GM18870 (cell line): ENCODE results near the gene MPPED1.

ENCODE experiments used
- ATAC-seq: cut with Tn5 transposase; IDR thresholded peaks from one replicate; pipeline ENCODE4 v1.9.1; 2021; ENCODE audit warnings: moderate library complexity; ENCODE audit not compliant: unreplicated experiment

MPPED1 gene

DNA sequence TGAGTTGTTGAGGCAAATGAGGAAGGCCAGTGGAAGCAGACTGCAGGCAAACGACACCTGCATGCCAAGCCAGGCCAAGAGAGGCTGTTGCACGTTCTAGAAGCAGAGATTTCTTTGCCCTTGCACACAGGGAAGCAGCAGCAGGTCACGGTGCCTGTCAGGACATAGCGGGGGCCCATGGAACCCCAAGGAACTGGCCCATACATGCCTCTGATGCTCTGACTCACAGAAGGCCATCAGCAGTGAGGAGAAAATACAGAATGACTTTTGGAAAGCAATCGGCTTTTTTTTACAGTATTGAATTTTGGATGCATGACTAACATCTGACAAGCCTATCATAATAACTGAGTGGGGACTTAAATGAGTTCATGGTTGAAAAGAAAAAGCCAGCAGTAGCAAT is 123.9 kb downstream of the MPPED1 start:
- ATAC-seq = no peak

DNA sequence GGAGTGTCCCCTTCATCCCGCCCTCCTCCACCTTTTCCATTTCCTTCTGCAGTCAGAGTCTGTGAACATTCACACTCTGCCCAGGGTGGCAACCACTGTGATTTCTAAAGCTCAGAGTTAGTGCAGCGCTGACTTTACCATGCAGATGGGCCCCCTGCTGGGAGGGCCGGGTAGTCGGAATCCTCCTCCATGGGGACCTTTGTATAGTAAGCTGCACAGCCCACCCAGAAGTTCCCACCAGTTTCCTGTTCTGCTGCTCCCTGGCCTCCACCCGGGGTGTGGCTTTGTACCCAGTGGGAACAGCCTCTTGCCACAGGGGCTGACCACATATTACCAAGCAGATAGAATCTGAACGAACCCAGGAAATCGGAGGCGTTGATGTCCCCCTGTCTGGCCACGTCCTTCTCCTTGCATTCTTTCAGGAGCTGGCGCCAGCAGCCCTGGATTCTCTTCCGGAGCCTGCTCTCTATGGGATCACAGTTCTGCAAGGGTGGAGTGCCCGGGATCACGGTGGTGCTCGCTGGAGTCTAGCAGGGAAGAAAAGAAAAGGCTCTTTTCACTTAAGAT is 125.3 kb downstream of the MPPED1 start:
- ATAC-seq = no peak

DNA sequence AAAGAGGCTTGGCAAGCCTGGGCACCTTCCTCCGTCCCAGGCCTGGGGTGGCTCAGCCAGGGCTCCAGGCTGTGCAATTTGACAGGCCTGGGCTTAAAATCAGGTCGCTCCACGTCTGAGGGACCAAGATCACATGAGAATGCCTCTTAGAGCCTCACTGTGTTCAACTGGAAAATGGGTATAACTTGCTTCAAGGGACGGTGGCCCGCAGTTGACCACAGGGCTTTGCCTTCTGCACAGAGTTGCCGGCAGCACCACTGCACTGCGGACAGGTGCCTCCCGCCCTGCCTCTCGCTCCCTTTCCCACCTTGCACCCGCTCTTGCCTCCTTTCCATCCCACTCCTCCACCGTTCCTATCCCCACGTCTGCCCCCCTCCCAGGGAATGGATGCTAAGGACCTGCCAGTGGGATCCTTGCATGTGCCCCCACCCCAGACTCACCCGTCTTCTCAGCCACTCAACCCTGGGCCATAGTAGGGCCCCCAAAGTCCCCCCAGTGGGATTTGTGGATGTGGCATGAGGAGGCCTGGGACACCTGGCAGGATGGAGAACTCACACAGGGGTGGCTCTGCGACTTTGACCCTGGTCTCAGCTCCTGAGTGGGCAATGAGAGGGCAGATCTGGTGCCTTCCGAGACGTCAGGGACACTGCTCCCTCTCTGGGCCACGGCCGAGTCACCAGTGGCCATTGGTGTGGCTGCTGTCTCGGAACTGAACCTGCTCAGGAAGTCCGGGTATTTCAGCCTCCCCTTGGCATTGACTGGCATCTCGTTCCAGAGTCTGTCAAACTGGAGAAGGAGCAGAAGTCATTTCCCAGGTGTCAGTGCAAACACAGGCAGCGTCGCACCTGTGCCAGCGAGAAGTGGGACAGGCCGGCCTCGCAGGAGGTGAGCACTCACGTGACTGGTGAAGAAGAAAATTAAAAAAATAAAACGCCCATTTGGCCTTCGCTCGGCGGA is 128.0 kb downstream of the MPPED1 start:
- ATAC-seq = no peak

DNA sequence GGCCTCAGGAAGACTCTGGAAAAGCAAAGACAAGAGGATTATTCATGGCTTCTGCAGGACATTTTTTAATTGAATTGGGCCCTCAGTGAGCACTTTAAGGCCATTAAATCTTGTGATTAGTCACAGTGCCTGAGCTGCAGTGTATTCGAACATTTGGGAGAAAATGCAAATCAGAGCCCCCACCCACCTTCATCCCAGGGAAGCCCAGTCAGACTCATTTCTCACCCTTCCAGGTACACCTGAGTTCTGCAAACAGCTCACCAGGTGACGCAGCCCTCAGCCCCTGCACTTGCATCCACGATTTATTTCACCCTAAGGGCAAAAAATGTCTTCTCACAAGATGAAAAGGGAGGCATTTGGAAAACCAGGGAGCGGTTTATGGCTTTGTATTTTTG is 128.7 kb downstream of the MPPED1 start:
- ATAC-seq = no peak

DNA sequence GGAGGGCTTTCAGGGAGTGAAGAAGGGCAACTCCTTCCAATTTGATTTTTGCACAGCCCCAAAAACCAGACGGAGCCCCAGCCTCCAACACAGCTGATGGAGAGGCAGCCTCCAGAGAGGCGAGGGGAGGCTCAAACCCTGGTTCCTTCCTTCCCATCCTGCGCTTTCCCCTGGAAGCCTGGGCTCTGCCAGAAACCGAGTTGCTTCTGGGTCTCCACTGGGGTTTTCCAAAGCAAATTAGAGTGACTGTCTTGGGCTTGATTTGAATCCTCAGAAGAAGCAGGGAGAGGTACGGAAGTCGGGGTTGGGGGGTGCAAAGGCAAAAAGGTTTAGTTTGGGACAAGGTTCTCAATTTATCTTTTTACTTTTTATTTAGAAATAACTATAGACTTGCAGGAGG is 129.2 kb downstream of the MPPED1 start:
- no peak for ATAC-seq

DNA sequence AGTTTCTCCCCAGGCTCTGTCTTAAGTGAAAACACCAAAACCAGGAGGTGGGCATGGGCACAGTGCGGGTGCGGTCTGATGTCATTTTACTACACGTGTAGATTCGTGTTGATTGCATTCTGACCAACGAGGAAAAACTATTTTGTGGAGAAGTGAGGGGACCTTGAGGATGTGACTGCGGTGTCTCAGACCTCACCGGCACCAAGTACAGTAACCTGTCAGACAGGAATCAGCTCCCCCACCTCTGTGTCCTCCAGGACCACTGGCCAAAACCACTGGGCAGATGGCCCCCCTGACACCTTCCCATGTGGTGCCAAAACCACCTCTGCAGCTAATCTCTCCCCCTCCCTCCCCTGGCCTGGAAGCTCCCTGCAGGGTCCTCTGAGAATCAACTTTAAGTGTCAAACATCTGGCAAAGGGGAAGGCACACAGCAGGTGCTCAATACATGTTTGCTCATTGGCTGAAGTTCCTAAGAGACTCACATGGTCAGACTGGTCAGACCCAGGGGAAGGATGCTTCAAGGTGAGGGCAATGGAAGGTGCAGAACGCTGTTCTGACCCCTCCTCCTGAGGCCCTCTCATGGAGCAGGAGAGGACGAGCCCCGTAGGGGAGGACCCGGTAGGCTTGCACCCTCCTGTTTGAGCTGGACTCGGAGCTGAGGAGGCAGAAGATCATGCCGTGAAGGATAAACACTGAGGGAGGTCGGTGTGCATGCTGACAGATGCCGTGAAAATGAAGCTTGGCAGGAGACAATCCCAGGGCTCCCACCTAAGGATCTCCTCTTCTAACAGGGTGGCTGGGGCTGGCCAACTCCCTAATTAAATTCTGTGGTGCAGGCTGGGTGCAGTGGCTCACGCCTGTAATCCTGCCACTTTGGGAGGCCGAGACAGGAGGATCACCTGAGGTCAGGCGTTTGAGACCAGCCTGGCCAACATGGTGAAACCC is 129.9 kb downstream of the MPPED1 start:
- ATAC-seq = no peak

DNA sequence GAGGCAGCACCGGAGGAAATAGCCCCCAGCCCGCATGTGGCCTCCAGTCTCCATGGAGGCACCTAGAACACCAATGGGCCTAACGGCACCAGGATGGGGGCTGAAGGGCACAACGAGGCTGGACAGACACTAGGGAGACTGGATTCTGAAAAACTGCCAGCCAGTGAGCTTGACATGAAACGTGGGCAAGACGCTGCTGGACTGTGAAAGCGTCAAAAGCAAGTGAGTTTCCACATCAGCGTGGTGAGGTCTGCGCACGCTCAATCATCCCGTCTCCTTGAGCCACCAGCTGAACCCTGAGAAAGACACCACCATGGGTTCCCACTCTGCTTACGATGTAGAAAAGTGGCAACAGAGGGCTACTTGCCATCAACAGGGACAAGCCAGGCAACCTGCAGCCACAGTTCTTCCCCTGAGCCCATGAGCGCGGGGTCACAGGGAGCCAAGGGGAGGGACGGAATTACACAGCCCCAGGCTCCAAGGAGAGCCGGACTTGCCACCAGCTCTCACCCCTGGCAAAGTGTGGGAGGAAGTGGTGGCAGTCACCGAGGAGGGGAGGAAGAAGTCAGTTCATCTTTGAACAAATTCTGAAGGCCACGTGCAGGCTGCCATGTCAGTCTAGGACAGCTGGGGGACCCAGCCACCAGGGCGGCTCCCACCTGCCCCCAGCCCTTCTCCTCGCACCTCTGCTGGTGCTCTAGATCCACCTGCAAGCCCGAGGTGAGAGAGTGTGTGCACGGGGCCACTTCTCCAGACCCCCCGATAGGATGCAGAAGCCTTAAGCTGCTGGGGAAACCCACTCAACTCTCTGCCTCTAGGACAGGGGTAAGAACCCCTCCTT is 131.1 kb downstream of the MPPED1 start:
- ATAC-seq = no peak

DNA sequence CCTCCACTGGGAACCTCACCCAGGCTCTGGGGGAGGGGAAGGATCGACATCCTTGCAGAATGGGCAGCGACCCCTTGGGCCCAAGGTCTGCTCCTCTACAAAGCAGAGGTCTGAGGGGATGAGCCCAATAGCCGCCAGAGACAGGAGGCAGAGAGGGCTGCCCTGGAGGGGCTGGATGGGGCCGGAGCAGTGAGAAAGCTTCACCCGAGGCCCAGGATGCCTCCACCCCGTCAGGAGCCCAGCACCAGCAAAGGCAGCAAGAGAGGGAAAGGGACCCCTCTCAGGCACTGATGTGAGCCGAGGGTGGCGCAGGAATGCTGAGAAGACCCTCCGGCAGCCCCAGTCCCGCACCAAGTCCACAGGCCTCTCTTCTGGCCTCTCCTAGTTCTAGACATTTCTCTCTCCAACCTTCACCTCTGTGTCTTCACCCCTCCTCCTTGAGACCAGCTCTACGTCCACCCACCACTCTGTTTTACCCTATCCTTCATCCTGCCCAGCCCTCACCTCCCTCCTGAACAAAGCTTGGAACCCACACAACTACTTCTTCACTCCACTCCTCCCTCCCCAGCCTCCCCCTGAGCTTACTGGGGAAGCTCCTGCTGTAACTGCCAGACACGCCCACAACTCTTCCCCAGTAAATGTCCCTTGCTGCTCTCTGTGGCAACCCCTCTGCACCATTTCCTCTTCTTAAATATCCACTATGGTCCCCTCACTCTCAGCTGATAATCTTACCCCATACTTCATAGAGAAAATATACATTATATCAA is 131.9 kb downstream of the MPPED1 start:
- no peak for ATAC-seq

DNA sequence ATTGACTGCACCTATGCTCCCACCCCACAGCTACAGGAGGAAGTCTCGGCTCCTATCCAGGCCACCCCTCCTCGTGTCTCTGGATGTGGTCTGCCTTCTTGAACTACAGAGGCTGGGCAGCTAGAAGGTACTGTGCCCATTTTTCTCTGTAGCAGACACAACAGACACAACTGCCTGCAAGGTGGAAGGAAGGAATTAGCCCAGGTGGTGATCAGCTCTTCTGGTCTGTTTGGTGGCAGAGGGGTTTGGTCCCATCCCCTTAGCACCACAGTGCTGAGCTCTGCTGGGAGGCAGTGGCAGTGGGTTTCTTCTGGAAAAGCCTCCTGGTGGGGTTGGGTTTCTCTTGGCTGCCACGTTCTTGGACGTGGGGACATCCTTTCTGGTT is 132.5 kb downstream of the MPPED1 start:
- no peak for ATAC-seq

DNA sequence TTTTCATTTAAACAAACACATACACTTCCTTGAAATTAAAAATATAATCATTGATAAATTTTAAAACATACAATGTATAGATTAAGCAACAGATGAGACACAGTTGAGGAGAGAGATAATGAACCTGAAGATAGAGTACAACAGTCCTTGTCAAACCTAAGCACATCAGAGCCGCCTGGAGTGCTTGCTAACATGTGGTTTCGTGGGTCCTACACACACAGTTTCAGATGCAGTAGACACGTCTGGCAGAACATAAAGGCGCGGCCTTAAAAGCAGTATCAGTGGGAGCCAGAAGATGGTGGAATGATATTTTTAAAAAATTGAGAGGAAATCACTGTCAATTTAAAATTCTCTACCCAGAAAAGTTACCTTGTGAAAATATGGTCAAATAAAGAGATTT is 134.4 kb downstream of the MPPED1 start:
- no peak for ATAC-seq

DNA sequence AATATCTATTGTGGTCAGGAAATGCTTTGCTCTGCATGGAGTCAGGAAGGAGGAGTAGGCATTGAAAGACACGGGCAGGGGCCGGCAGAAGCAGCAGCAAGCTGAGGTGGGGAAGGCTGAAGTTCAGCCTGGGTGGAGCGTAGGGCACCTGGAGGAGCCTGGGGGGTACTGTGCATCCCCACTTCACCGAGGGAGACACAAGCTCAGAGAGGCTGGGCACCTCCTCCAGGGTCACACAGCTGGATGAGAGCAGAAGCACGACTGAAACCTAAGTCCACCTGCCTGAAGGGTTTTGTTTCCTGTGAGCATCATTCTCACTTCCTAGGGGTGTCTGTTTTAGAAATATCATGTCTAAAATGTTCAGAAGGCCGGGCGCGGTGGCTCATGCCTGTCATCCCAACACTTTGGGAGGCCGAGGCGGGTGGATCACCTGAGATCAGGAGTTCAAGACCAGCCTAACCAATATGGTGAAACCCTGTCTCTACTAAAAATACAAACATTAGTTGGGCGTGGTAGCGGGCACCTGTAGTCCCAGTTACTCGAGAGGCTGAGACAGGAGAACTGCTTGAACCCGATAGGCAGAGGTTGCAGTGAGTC is 138.3 kb downstream of the MPPED1 start:
- ATAC-seq = no peak

DNA sequence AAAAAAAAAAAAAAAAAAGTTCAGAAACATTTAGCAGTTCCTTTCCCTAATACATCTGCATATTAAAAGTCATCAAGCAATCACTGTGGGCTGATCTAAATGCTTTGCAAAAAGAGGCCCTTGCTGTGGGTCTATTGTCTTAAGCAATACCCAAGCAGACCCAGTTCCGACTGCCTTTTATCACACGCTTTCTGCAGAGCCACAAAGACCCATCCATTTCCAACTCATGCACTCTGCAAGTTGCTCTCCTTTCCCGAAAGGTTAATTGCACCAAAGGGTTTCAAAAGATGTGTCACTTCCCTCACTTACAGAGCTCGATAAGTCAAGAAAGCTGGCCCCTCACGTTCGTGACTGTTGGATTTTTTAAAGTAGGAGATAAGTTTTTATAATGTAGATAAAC is 138.9 kb downstream of the MPPED1 start:
- no peak for ATAC-seq

DNA sequence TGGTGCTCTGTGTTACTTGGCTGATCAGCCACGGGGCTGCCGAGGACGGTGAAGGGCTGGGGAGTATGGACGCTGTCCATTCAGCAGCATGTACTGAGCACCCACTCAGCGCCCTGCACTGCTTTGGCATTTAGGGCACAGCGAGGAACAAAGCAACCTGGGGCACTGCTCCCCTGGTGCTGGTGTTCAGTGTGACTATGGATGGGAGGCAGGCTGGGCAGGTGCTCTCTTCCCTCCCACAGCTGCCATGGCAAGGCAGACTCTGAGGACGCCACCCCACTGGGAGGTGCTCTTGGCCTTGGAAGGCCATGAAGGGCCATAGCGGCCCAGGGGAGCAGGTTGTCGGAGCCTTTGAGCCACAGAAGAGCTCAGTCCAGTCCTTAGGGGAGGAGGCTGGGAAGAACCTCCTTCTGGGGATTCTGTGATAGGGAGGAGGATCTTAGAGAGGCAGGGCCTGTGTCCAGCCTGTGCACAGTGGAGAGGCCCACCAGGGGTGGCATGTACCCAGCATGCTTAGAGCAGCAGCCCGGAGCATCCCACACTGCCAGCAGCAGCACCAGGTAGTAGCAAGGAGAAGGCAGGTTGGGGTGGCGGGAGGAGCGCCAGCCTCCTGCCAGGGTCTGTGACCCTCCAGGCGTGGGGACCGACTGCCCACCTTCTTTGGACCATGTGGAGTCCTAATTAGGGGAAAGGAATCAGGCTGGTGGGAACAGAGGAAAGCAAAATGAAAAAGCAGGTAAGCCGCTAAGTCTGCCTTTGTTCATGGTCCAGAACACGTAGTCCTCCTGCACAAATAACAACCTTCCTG is 141.8 kb downstream of the MPPED1 start:
- no peak for ATAC-seq

DNA sequence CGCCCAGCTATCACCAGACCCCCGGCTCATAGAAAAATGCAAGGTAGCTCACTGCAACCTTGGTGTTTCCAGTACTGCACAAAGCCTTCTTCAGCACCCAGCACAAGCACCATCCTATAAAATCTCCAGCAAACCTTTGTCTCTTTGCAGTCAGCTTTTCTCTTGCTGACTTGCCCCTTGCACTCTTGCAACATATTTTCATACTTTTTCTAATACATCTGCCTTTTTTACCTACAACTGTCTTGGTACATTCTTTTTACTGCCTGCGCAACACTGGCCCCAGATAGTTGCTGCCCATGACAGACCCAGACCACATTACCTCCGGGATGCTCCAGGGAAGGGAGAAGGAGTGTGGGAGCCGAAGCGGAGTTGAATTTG is 142.4 kb downstream of the MPPED1 start:
- no peak for ATAC-seq

DNA sequence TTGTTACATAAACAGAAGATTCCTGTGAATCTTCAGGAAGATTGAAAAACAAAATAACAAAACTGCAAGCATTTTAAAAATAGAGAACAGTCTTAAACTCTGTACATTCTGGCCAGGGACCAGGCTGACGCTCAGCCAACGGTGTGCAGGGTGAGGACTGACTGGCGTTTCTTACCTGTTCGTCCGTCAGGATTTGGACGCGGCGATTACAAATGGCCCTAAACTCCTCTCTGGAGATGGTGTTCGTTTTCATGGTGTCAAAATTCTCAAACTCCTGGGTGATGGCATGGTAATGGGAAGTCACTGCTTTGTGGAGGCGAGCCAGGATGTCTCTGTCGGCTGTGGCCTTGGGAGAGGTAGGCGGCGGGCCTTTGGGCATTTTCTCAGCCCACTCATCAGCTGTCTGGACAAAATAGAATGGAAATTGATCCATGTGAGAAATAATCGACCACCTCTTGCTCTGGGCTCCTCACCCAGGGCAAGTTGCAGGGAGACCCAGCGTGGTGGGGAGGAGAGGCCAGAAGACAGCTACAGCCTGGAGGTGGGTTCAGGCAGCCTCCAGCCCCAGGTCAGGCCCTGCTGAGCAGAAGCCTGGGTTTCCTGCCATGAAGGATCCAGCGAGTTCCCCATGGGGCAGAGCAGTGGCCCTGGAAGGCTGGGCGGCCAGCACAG is 143.0 kb downstream of the MPPED1 start:
- no peak for ATAC-seq

DNA sequence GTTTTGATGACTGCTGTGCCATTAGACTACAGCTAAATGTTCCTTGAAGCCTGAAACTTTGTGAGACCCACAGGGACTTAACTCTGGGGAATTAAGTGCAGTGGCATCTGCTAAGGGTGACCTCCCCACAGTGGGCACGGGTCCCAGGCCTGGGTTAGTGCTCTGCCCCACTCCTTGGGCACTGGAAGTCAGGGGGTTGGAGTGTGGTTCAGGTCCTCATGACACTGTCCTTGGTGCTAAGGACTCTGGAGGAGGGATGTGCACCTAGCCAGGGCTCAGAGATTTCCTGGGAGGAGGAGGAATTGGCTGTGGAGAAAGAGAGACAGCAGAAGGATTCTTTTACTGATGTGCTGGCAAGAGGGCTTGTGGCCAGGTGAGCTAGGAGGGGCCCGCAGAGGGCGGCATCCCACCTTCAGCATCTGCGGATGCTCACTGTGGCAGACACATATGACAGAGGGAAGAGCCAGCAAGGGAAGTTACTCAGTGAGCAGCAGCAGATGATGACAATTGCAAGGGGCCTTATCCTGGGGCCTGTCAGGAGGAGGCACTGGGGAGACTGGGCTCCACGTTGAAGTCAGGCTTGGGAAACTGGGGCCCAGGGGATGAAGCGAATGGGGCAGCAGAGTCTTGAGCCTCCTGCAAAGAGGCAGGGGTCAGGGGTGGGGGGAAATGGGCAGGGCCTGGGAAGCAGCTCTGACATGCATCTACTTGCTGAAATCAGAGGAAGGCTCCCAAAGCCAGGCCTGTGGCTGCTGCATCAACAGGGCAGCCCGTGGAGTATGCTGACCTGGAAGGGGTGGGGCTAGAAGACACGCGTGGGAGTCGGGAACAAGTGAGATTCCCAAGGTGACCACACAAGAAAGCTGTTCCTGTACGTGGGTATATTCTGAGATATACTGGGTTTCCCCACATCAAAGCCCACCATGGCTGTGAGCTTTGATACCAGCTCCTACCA is 144.0 kb downstream of the MPPED1 start:
- no peak for ATAC-seq
